H1 (cell line): Measurements from ENCODE around the gene DCDC2C.

Source experiments
- ASH2L ChIP-seq: fragments of 200-600, 300-600 bp; sonication (generic); IDR thresholded peaks from one replicate; pipeline ENCODE4 v1.7.1; 2017; ENCODE audit warnings: low read length
- ATF2 ChIP-seq: IDR thresholded peaks from 2 replicates; pipeline ENCODE4 v1.6.1; 2012; ENCODE audit warnings: low read length, inconsistent platforms
- CTCF ChIP-seq, 3 experiments: IDR thresholded peaks; 1 replicate in 2 of 3; 2 replicates in 1 of 3; pipeline versions ENCODE4 v1.5.1 to v1.6.1; 2011; ENCODE audit warnings: low read length in 3 of 3, mild to moderate bottlenecking in 3 of 3, inconsistent platforms in 2 of 3, low read depth in 1 of 3, moderate library complexity in 1 of 3; ENCODE audit not compliant: insufficient read depth in 1 of 3; ENCODE audit errors: control extremely low read depth in 1 of 3
- EZH2 ChIP-seq: fragments of 200-600 bp; sonication (generic); IDR thresholded peaks from 2 replicates; pipeline ENCODE4 v1.7.1; 2012; ENCODE audit warnings: low read depth, mild to moderate bottlenecking, moderate library complexity, low read length, inconsistent platforms; ENCODE audit not compliant: severe bottlenecking
- JUN ChIP-seq: IDR thresholded peaks from 2 replicates; pipeline ENCODE4 v1.6.1; 2011; ENCODE audit warnings: low read depth, mild to moderate bottlenecking, improper control_type of control experiment, low read length
- JUND ChIP-seq: IDR thresholded peaks from 2 replicates; pipeline ENCODE4 v1.6.1; 2011; ENCODE audit warnings: mild to moderate bottlenecking, improper control_type of control experiment, low read length
- POLR2A ChIP-seq, 2 experiments: IDR thresholded peaks; 1 replicate in 1 of 2; 2 replicates in 1 of 2; pipeline ENCODE4 v1.6.1; 2011; ENCODE audit warnings: low read depth in 2 of 2, low read length in 2 of 2, mild to moderate bottlenecking in 2 of 2; ENCODE audit errors: control extremely low read depth in 1 of 2
- POLR2AphosphoS5 ChIP-seq: IDR thresholded peaks from 2 replicates; pipeline ENCODE4 v1.6.1; 2011; ENCODE audit warnings: low read depth, low read length
- RFX5 ChIP-seq: IDR thresholded peaks from 2 replicates; pipeline ENCODE4 v1.6.1; 2011; ENCODE audit warnings: low read depth, low read length, improper control_type of control experiment, borderline replicate concordance
- SP1 ChIP-seq: IDR thresholded peaks from 2 replicates; pipeline ENCODE4 v1.6.1; 2011; ENCODE audit warnings: low read depth, low read length
- SP2 ChIP-seq: IDR thresholded peaks from 2 replicates; pipeline ENCODE4 v1.6.1; 2012; ENCODE audit warnings: mild to moderate bottlenecking, low read length, inconsistent platforms
- TCF12 ChIP-seq: IDR thresholded peaks from 2 replicates; pipeline ENCODE4 v1.6.1; 2011; ENCODE audit warnings: low read depth, mild to moderate bottlenecking, low read length
- TEAD4 ChIP-seq: IDR thresholded peaks from 2 replicates; pipeline ENCODE4 v1.6.1; 2012; ENCODE audit warnings: low read depth, low read length, inconsistent platforms, mixed read lengths

- TF ChIP-seq CTCF (IDR thresholded peaks at IDR 0.05; ENCODE audit: control extremely low read depth in 1 of 3, insufficient read depth in 1 of 3, low read depth in 1 of 3, low read length in 3 of 3): no peak
- no peak for TF ChIP-seq TEAD4
- no peak for TF ChIP-seq SP1
- TF ChIP-seq ATF2: no peak
- TF ChIP-seq EZH2: no peak
- TF ChIP-seq POLR2A (IDR thresholded peaks at IDR 0.05; ENCODE audit: control extremely low read depth in 1 of 2, low read depth in 2 of 2, low read length in 2 of 2): no peak
- TF ChIP-seq TCF12: no peak
- TF ChIP-seq JUN: no peak
- no peak for TF ChIP-seq SP2
- no peak for TF ChIP-seq POLR2AphosphoS5
- no peak for TF ChIP-seq ASH2L
- TF ChIP-seq RFX5: no peak
- no peak for TF ChIP-seq JUND
Observed at GRCh38 chr2:3756306-3756705, 52.9 kb downstream of the DCDC2C start.
